ENCODE data around the gene INKA1.
"Not testable (repeated sequence)": the region's sequence is repeated elsewhere in the genome, so short reads cannot be mapped to it uniquely, and the experiment has no call there.

The INKA1 gene

GRCh38 chr3:49805367-49805782 is 2.3 kb downstream of the INKA1 start:
- TF ChIP-seq, protein P1, sequence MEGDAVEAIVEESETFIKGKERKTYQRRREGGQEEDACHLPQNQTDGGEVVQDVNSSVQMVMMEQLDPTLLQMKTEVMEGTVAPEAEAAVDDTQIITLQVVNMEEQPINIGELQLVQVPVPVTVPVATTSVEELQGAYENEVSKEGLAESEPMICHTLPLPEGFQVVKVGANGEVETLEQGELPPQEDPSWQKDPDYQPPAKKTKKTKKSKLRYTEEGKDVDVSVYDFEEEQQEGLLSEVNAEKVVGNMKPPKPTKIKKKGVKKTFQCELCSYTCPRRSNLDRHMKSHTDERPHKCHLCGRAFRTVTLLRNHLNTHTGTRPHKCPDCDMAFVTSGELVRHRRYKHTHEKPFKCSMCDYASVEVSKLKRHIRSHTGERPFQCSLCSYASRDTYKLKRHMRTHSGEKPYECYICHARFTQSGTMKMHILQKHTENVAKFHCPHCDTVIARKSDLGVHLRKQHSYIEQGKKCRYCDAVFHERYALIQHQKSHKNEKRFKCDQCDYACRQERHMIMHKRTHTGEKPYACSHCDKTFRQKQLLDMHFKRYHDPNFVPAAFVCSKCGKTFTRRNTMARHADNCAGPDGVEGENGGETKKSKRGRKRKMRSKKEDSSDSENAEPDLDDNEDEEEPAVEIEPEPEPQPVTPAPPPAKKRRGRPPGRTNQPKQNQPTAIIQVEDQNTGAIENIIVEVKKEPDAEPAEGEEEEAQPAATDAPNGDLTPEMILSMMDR (conservative IDR thresholded peaks at IDR 0.05): no peak
- peak overlapping the region; percentile 76 for H3K27ac ChIP-seq

DNA sequence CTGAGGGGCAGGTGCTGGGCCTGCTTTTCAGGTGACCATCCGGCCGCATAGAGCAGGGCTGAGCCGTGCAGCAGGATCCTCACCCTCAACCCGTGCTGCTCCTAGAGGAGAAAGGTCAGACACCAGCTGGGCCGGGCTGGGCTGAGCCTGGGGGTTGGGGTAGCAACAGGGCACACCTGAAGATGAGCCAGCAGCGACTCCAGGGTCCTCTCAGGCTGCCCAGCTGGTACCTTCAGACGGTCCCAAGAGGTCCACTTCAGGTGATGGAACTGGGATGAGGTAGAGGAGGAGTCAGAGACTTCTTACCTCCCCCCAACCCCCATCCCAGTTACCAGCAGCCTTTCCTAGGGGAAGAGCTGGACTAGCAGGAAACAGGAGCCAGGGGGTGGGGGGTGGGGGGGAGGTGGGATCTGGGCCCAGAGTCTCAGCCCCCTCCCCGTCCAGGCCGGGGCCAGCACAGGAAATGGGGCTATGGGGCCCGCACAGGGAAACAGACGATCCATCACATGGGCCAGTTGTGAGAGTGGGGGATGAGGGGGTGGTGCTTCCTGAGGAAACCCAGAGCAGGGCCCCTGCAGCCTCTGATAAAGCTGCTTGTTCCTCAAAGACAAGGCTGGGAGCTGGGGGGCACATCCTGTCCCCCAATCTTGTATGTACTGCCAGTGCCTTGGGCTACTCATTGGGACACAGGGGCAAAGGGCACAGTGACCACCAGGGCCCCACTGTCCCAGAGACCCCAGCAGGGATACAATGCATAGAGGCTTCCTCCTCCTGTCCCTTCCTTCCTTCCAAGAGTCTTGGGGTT is 3.0 kb downstream of the INKA1 start:
- TF ChIP-seq, protein P1 (conservative IDR thresholded peaks at IDR 0.05): no peak
- H3K27ac ChIP-seq: peak overlapping the region; percentile 76

DNA sequence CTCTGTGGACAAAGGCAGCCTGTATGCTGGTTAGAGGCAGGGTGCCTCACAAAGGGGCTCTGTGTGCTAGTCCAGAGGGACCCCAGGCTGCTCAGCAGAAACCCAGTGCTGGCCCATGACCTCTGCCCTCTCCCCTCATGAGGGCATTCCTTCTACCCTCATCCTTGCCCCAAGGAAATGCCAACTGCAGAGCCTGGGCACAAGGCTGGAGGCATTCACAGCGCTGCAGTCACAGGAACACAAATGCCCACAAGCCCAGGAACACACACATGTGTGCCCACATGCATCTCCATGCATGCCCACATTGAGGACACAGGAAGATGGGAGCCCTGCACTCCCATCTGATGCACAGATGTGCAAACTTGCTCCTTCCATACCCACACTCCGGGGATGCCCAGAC is 3.8 kb downstream of the INKA1 start:
- no peak overlapping the region for H3K27ac ChIP-seq
- TF ChIP-seq, protein P1 (conservative IDR thresholded peaks at IDR 0.05): no peak

- TF ChIP-seq, protein P1 (conservative IDR thresholded peaks at IDR 0.05): no peak
- H3K27ac ChIP-seq: no peak overlapping the region
Measured at GRCh38 chr3:49807431-49808114, 4.5 kb downstream of the INKA1 start.

- TF ChIP-seq, protein P1 (conservative IDR thresholded peaks at IDR 0.05): no peak
- H3K27ac ChIP-seq: peak overlapping the region; percentile 45
Measured at GRCh38 chr3:49812916-49813496, 9.9 kb downstream of the INKA1 start.

- peak within 1 kb of the TSS; percentile 45 for H3K27ac ChIP-seq
Measured at GRCh38 chr3:49813497-49814174, 10.6 kb downstream of the INKA1 start, which contains the start of gene UBA7. TSS of gene UBA7 (minus strand) at chr3:49813953. CDS start at chr3:49813787, 166 bp downstream.

GRCh38 chr3:49823131-49823530 is 20.1 kb downstream of the INKA1 start:
- H3K27ac ChIP-seq: not testable (repeated sequence)

More at GRCh38 chr3:49813497-49814174, 10.6 kb downstream of the INKA1 start, which contains the start of gene UBA7:
- TF ChIP-seq, protein P1 (conservative IDR thresholded peaks at IDR 0.05): no peak

Measured in VCaP (cell line).